SK-N-SH (cell line): ENCODE measurements around the gene CDK5. TPM values are rescaled to one million over a fixed set of nuclear protein-coding genes. Genes with fewer than 3 reads are reported as not detected.

ENCODE experiments used
- CTCF ChIA-PET: fragments of 300-600, 350-600 bp; formaldehyde crosslinking; extraction: SDS; loops from one replicate; lab custom pipeline; 2021; lab: Yijun Ruan, JAX
- POLR2A ChIA-PET: fragments of 350-600 bp; sonication (Branson Sonifier 250); formaldehyde crosslinking; extraction: SDS; loops from one replicate; lab custom pipeline; 2020; ENCODE audit warnings: antibody characterized with exemption, inconsistent platforms; lab: Yijun Ruan, JAX
- DNase-seq: peaks from one replicate; pipeline ENCODE4 v3.0.0; 2012
- H2AFZ ChIP-seq: fragments of 200-600 bp; sonication (generic); 2 replicates; pipeline ENCODE4 v1.8.1; 2016; ENCODE audit warnings: antibody characterized with exemption, mild to moderate bottlenecking, low read depth
- H3F3A ChIP-seq: fragments of 200-600 bp; sonication (generic); replicated peaks from 2 replicates; pipeline ENCODE3; 2016; ENCODE audit warnings: antibody characterized with exemption, mild to moderate bottlenecking; ENCODE audit not compliant: insufficient read depth
- H3K27ac ChIP-seq, 2 experiments: fragments of 200-500 bp in 1 of 2; fragments of 200-600 bp in 1 of 2; sonication (Bioruptor generic) in 1 of 2; sonication (generic), shearing (Covaris generic) in 1 of 2; 2 replicates each; pipeline versions ENCODE4 v1.5.1 to v1.6.1; 2014 to 2016; ENCODE audit warnings: low read depth in 2 of 2, inconsistent platforms in 1 of 2, low read length in 1 of 2, mild to moderate bottlenecking in 1 of 2, mixed read lengths in 1 of 2
- H3K27me3 ChIP-seq: fragments of 200-600 bp; sonication (generic), shearing (Covaris generic); 2 replicates; pipeline ENCODE4 v1.6.1; 2016; ENCODE audit warnings: mixed run types; ENCODE audit not compliant: insufficient read depth
- H3K36me3 ChIP-seq, 2 experiments: fragments of 200-500 bp in 1 of 2; fragments of 200-600 bp in 1 of 2; sonication (Bioruptor generic) in 1 of 2; sonication (generic) in 1 of 2; replicated peaks in 1 of 2; 2 replicates each; pipeline versions ENCODE3 to v1.5.1; 2014 to 2016; ENCODE audit warnings: low read length in 1 of 2, mild to moderate bottlenecking in 1 of 2; ENCODE audit not compliant: insufficient read depth in 2 of 2, control insufficient read depth in 1 of 2
- H3K4me1 ChIP-seq, 2 experiments: fragments of 200-500 bp in 1 of 2; fragments of 200-600 bp in 1 of 2; sonication (Bioruptor generic) in 1 of 2; sonication (generic), shearing (Covaris generic) in 1 of 2; 2 replicates each; pipeline versions ENCODE4 v1.5.1 to v1.6.1; 2014 to 2016; ENCODE audit warnings: low read depth in 1 of 2, low read length in 1 of 2, mixed run types in 1 of 2; ENCODE audit not compliant: insufficient read depth in 2 of 2, control insufficient read depth in 1 of 2
- H3K4me2 ChIP-seq: fragments of 200-600 bp; sonication (generic), shearing (Covaris generic); 2 replicates; pipeline ENCODE4 v1.6.1; 2017; ENCODE audit warnings: mixed run types
- H3K4me3 ChIP-seq, 2 experiments: fragments of 200-500 bp in 1 of 2; fragments of 200-600 bp in 1 of 2; sonication (Bioruptor generic) in 1 of 2; sonication (generic), shearing (Covaris generic) in 1 of 2; 2 replicates each; pipeline versions ENCODE4 v1.5.1 to v1.8.1; 2014 to 2016; ENCODE audit warnings: low read depth in 2 of 2, inconsistent platforms in 1 of 2, low read length in 1 of 2, mild to moderate bottlenecking in 1 of 2, mixed read lengths in 1 of 2, moderate library complexity in 1 of 2
- H3K79me2 ChIP-seq: fragments of 200-600 bp; sonication (generic); 2 replicates; pipeline ENCODE4 v1.8.1; 2017; ENCODE audit warnings: mild to moderate bottlenecking; ENCODE audit not compliant: insufficient read depth
- H3K9ac ChIP-seq: fragments of 200-600 bp; sonication (generic); 2 replicates; pipeline ENCODE4 v1.6.1; 2017; ENCODE audit warnings: mixed run types
- H3K9me2 ChIP-seq: fragments of 200-600 bp; sonication (generic); 2 replicates; pipeline ENCODE4 v1.6.1; 2017; ENCODE audit warnings: mixed run types
- H3K9me3 ChIP-seq: fragments of 200-600 bp; sonication (generic); 2 replicates; pipeline ENCODE4 v1.6.1; 2017; ENCODE audit warnings: mixed run types, mild to moderate bottlenecking, moderate library complexity
- H4K20me1 ChIP-seq: fragments of 200-600 bp; sonication (generic); 2 replicates; pipeline ENCODE4 v1.6.1; 2017; ENCODE audit warnings: mild to moderate bottlenecking, mixed run types; ENCODE audit not compliant: insufficient read depth
- CTCF ChIP-seq: fragments of 200-600 bp; sonication (generic); IDR thresholded peaks from 2 replicates; pipeline ENCODE4 v1.6.1; 2017; ENCODE audit warnings: antibody characterized with exemption, mild to moderate bottlenecking, moderate library complexity
- ELF1 ChIP-seq: IDR thresholded peaks from 2 replicates; pipeline ENCODE4 v1.4.0; 2012
- EP300 ChIP-seq, 2 experiments: IDR thresholded peaks; 2 replicates each; pipeline versions ENCODE4 v1.4.0 to v1.6.1; 2012; ENCODE audit warnings: borderline replicate concordance in 1 of 2, low read depth in 1 of 2, low read length in 1 of 2
- EZH2phosphoT487 ChIP-seq: fragments of 200-600 bp; sonication (generic); IDR thresholded peaks from 2 replicates; pipeline ENCODE4 v1.6.1; 2017; ENCODE audit warnings: low read depth, mixed run types, mild to moderate bottlenecking, antibody characterized with exemption, moderate library complexity, borderline replicate concordance
- FOXJ3 ChIP-seq: sonication (generic); formaldehyde crosslinking; IDR thresholded peaks from 2 replicates; pipeline ENCODE4 v1.5.1; 2020; ENCODE audit warnings: mild to moderate bottlenecking, missing genetic modification reagents
- JUND ChIP-seq: IDR thresholded peaks from 2 replicates; pipeline ENCODE4 v1.4.0; 2012
- MAX ChIP-seq: IDR thresholded peaks from 2 replicates; pipeline ENCODE4 v1.4.0; 2012; ENCODE audit warnings: low read depth
- MEF2A ChIP-seq: IDR thresholded peaks from 2 replicates; pipeline ENCODE4 v1.4.0; 2012; ENCODE audit warnings: low read depth, borderline replicate concordance
- NFIC ChIP-seq: IDR thresholded peaks from 2 replicates; pipeline ENCODE4 v1.4.0; 2012; ENCODE audit warnings: borderline replicate concordance
- NRF1 ChIP-seq: IDR thresholded peaks from 2 replicates; pipeline ENCODE4 v1.6.1; 2012; ENCODE audit warnings: low read depth, mild to moderate bottlenecking, low read length
- POLR2AphosphoS5 ChIP-seq: IDR thresholded peaks from 2 replicates; pipeline ENCODE4 v1.6.1; 2012; ENCODE audit warnings: low read depth, low read length
- RAD21 ChIP-seq: IDR thresholded peaks from 2 replicates; pipeline ENCODE4 v1.6.1; 2012; ENCODE audit warnings: mild to moderate bottlenecking, low read length
- RFX5 ChIP-seq: IDR thresholded peaks from 2 replicates; pipeline ENCODE4 v1.6.1; 2012; ENCODE audit warnings: mild to moderate bottlenecking, improper control_type of control experiment, low read length
- RXRA ChIP-seq: IDR thresholded peaks from 2 replicates; pipeline ENCODE4 v1.4.0; 2012; ENCODE audit warnings: low read depth, mild to moderate bottlenecking, borderline replicate concordance
- SIN3A ChIP-seq: IDR thresholded peaks from 2 replicates; pipeline ENCODE4 v1.6.1; 2012; ENCODE audit warnings: low read depth, mild to moderate bottlenecking, low read length, moderate library complexity, borderline replicate concordance
- TCF12 ChIP-seq: IDR thresholded peaks from 2 replicates; pipeline ENCODE4 v1.4.0; 2012
- TEAD4 ChIP-seq: IDR thresholded peaks from 2 replicates; pipeline ENCODE4 v1.4.0; 2012; ENCODE audit warnings: mild to moderate bottlenecking, borderline replicate concordance; ENCODE audit not compliant: insufficient read depth
- YY1 ChIP-seq: IDR thresholded peaks from 2 replicates; pipeline ENCODE4 v1.4.0; 2012; ENCODE audit warnings: low read depth, mild to moderate bottlenecking
- ZBTB33 ChIP-seq: IDR thresholded peaks from 2 replicates; pipeline ENCODE4 v1.4.0; 2012; ENCODE audit warnings: low read depth, borderline replicate concordance
- whole genome bisulfite sequencing: methylation state at CpG from one replicate; pipeline ENCODE4 v1.1.6; 2017; ENCODE audit warnings: low lambda C conversion rate; 5-methylcytosine and 5-hydroxymethylcytosine counted together
- polyA plus RNA-seq, 3 experiments: library from polyadenylated mRNA; depleted of rRNA; stranded (reverse); fragments of >200 nt; gene quantifications; 2 replicates each; pipeline ENCODE4 v1.2.3, GENCODE V29; 2012

The CDK5 gene
- polyA plus RNA-seq, 1 of the 3 experiments (the other 2 are of a cell fraction), result 125 TPM

GRCh38 chr7:151102991-151103390 is 45.3 kb upstream of the CDK5 start:
- no peaks in the 10 kb centered on the region for H3K27me3 ChIP-seq
- CTCF ChIA-PET, result interaction anchor here (1.2 to 18.7 kb wide), 5 partner anchors 10 to 90 kb away, joined by 3 to 474 read pairs (median 54); partner anchors contain the start of genes AGAP3, FASTK and TMUB1
- no peak overlapping the region for H3K27ac ChIP-seq
- H3K4me2 ChIP-seq, result no peak overlapping the region
- peaks cover 30% of the 10 kb centered on the region for H3F3A ChIP-seq
- peaks cover 0 to 4% of the 10 kb centered on the region in 2 experiments for H3K36me3 ChIP-seq
- H3K4me3 ChIP-seq, result no peak overlapping the region
- H4K20me1 ChIP-seq, result peaks cover 95% of the 10 kb centered on the region
- 89% methylated on average over 3 of the region's 3 CpGs for WGBS
- H3K9me2 ChIP-seq, result no peaks in the 10 kb centered on the region
- no peak overlapping the region for H2AFZ ChIP-seq
- DNase-seq, result no peak
- peaks cover 94% of the 10 kb centered on the region for H3K79me2 ChIP-seq
- no peak for TF ChIP-seq JUND
- TF ChIP-seq ELF1, result no peak
- TF ChIP-seq CTCF, result no peak
- TF ChIP-seq EZH2phosphoT487, result no peak
- no peak for TF ChIP-seq YY1
- no peak for TF ChIP-seq TEAD4
- TF ChIP-seq RFX5, result no peak
- TF ChIP-seq RXRA, result no peak
- TF ChIP-seq MEF2A, result no peak
- no peak for TF ChIP-seq NRF1
- TF ChIP-seq MAX, result no peak
- no peak for TF ChIP-seq NFIC
- TF ChIP-seq POLR2AphosphoS5, result no peak
- TF ChIP-seq RAD21, result no peak
- TF ChIP-seq SIN3A, result no peak
- no peak for TF ChIP-seq ZBTB33
- TF ChIP-seq FOXJ3 (CRISPR knock-in tag), result no peak
- no peak for TF ChIP-seq EP300 (IDR thresholded peaks at IDR 0.05; ENCODE audit: borderline replicate concordance in 1 of 2, low read depth in 1 of 2, low read length in 1 of 2)
- no peak for TF ChIP-seq TCF12
- POLR2A ChIA-PET, result interaction anchor here (0.9 kb wide), 1 partner anchor 10 kb away, joined by 4 read pairs; no protein-coding TSS in a partner anchor
- H3K4me1 ChIP-seq, result peaks cover 0 to 7% of the 10 kb centered on the region in 2 experiments; a peak in 1 of 4 replicates
- H3K9me3 ChIP-seq, result no peaks in the 10 kb centered on the region
- H3K9ac ChIP-seq, result no peak overlapping the region
